ENCODE results near the gene FBXO46.

The FBXO46 gene

GRCh38 chr19:45717983-45718650 is 12.6 kb downstream of the FBXO46 start:
- no peaks in the 10 kb centered on the region for H3K36me3 ChIP-seq (ENCODE audit: insufficient read depth, low read length)
- no peaks in the 10 kb centered on the region for H3K27me3 ChIP-seq (ENCODE audit: insufficient read depth, low read length, poor library complexity, severe bottlenecking)
- no peaks in the 10 kb centered on the region for H4K20me1 ChIP-seq (ENCODE audit: insufficient read depth, low read length, poor library complexity, severe bottlenecking)
- H3F3A ChIP-seq (ENCODE audit: low read depth): no peaks in the 10 kb centered on the region
- peaks cover 62% of the 10 kb centered on the region for H3K79me2 ChIP-seq (ENCODE audit: insufficient read depth, low read length)
- H2AFZ ChIP-seq (ENCODE audit: low read length): peak overlapping the region; percentile 50; the same call in 1 of the 2 replicates
- peaks cover 28% of the 10 kb centered on the region for H3K4me1 ChIP-seq (ENCODE audit: insufficient read depth, low read length, poor library complexity, severe bottlenecking)
- peak overlapping the region; percentile 88 for H3K4me3 ChIP-seq (ENCODE audit: low read length, poor library complexity, severe bottlenecking)
- H3K9me2 ChIP-seq (replicated peaks; ENCODE audit: low read depth, low read length): no peaks in the 10 kb centered on the region
- H3K9ac ChIP-seq (ENCODE audit: low read depth, low read length, poor library complexity, severe bottlenecking): peak overlapping the region; percentile 87
- TF ChIP-seq EZH2phosphoT487 (IDR thresholded peaks at IDR 0.05; ENCODE audit: borderline replicate concordance) (no peak), CTCF (conservative IDR thresholded peaks at IDR 0.05; ENCODE audit: low read length) (no peak)
- no peaks in the 10 kb centered on the region for H3K9me3 ChIP-seq (ENCODE audit: insufficient read depth, low read depth, low read length)
- H3K4me2 ChIP-seq (ENCODE audit: low read depth, low read length, poor library complexity, severe bottlenecking): peak overlapping the region; percentile 94

DNA sequence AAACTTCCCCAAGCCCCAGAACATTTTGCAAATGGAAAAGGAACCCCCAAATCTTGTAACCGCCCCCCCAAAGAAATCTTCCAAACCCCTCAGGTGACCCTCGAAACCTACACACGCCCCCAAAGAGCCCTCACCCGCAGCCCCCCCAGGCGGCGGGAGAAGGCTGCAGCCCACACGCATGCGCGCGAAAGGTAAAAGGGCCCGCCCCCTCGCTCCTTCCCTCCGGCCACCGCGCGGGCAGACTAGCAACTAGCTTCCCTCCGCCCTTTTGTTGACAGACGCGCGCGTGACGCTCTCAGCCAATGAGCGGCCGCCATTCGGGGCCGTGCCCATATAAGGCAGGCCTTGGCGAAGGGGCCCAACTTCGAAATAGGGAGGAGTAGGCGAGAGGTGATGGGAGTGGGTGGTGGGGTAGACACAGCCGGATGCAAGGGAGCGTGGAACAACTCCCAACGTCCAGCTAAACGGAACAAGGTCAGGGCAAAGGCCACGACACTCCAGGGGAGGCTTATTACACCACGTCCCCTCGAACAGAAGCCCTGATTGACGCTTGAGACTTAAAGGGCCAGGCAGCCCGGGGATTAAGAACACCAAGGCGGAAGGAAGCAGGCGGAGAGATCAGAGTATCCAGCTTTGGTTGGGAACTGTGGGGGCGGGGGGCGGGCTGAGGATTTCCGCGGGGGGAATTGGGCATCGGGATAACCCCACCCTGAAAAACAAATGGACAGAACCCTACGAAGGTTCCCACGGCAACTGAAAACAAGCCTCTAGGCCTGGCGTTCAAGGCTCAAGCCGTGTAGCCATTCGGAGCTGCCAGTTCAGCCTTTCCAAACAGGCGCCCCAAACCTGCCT is 13.3 kb downstream of the FBXO46 start:
- no peak for TF ChIP-seq EZH2phosphoT487 (IDR thresholded peaks at IDR 0.05; ENCODE audit: borderline replicate concordance)
- TF ChIP-seq CTCF (conservative IDR thresholded peaks at IDR 0.05; ENCODE audit: low read length): no peak
- peaks cover 67% of the 10 kb centered on the region for H3K79me2 ChIP-seq (ENCODE audit: insufficient read depth, low read length)
- no peaks in the 10 kb centered on the region for H3K9me3 ChIP-seq (ENCODE audit: insufficient read depth, low read depth, low read length)
- H3F3A ChIP-seq (ENCODE audit: low read depth): no peaks in the 10 kb centered on the region
- H3K4me1 ChIP-seq (ENCODE audit: insufficient read depth, low read length, poor library complexity, severe bottlenecking): peaks cover 28% of the 10 kb centered on the region
- H4K20me1 ChIP-seq (ENCODE audit: insufficient read depth, low read length, poor library complexity, severe bottlenecking): peaks cover 3% of the 10 kb centered on the region
- peak overlapping the region; percentile 71 for H2AFZ ChIP-seq (ENCODE audit: low read length)
- no peaks in the 10 kb centered on the region for H3K9me2 ChIP-seq (replicated peaks; ENCODE audit: low read depth, low read length)
- peak overlapping the region; percentile 93 for H3K9ac ChIP-seq (ENCODE audit: low read depth, low read length, poor library complexity, severe bottlenecking)
- no peaks in the 10 kb centered on the region for H3K36me3 ChIP-seq (ENCODE audit: insufficient read depth, low read length)
- H3K4me3 ChIP-seq (ENCODE audit: low read length, poor library complexity, severe bottlenecking): peak overlapping the region; percentile 88
- H3K4me2 ChIP-seq (ENCODE audit: low read depth, low read length, poor library complexity, severe bottlenecking): peak overlapping the region; percentile 94
- H3K27me3 ChIP-seq (ENCODE audit: insufficient read depth, low read length, poor library complexity, severe bottlenecking): no peaks in the 10 kb centered on the region

- Histone ChIP-seq H3F3A (ENCODE audit: low read depth) (no peaks in the 10 kb centered on the region), H3K9ac (ENCODE audit: low read depth, low read length, poor library complexity, severe bottlenecking) (peak overlapping the region; percentile 93), H4K20me1 (ENCODE audit: insufficient read depth, low read length, poor library complexity, severe bottlenecking) (peaks cover 3% of the 10 kb centered on the region), H3K36me3 (ENCODE audit: insufficient read depth, low read length) (peaks cover 3% of the 10 kb centered on the region; the same call in 1 of the 2 replicates), H3K4me3 (ENCODE audit: low read length, poor library complexity, severe bottlenecking) (peak overlapping the region; percentile 88), H3K27me3 (ENCODE audit: insufficient read depth, low read length, poor library complexity, severe bottlenecking) (no peaks in the 10 kb centered on the region), H3K4me2 (ENCODE audit: low read depth, low read length, poor library complexity, severe bottlenecking) (peak overlapping the region; percentile 83), H3K9me2 (replicated peaks; ENCODE audit: low read depth, low read length) (no peaks in the 10 kb centered on the region), H3K9me3 (ENCODE audit: insufficient read depth, low read depth, low read length) (no peaks in the 10 kb centered on the region), H2AFZ (ENCODE audit: low read length) (peak overlapping the region; percentile 71), H3K4me1 (ENCODE audit: insufficient read depth, low read length, poor library complexity, severe bottlenecking) (peaks cover 28% of the 10 kb centered on the region), H3K79me2 (ENCODE audit: insufficient read depth, low read length) (peaks cover 66% of the 10 kb centered on the region)
- TF ChIP-seq EZH2phosphoT487 (IDR thresholded peaks at IDR 0.05; ENCODE audit: borderline replicate concordance) (no peak), CTCF (conservative IDR thresholded peaks at IDR 0.05; ENCODE audit: low read length) (no peak)
Observed at GRCh38 chr19:45716359-45717130, 14.2 kb downstream of the FBXO46 start.

All from Loucy (cell line).